ENCODE results near the gene ZNF219.

Gene ZNF219

DNA sequence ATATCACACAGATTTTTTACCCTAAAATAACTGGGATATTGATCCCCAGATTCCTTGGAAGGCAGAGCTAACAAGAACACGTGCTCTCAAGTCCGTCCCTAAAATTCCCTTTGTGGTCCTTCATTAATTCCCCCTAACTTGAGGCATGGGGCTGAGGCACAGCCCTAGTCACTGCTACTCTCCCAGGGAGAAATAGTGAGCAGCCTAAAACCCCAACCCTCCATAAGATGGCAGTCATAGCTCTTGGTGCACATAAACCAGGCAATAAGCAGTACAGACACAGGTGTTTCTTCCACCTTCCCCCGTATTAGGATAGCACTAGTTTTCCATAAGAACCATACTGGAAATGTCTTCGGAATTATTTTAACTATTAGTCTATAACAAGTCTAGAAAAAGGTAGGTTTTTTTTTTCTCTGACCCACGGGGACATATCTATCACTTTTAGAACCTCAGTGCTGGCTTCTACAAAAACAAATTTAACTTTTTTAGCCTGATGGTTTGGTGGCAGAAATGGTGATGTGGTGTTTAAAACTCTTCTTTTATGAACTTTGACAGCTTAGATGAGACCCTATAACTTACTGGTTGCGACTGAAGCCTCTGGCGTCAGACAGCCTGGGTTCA lies 31.5 kb downstream of the ZNF219 start:
- no peak for DNase-seq

DNA sequence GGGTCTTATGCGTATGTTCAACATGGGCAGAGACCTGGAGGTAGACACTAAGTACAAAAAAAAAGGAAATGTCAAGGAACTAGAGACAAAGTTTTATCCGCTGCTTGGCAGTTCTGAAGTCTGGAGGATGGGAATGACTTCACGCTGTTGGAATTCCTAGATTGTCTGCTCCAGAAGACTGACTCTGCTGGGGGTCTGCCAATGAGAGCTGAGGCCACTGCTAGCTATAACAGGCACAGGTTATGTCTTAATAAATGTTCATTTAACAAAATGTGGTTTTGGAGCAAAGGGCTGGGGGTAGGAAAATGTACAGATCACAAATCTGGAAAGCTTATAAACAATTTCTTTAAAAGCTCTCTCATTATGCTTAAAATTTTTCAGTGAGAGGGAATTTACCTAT lies 35.0 kb downstream of the ZNF219 start:
- no peak for DNase-seq

DNA sequence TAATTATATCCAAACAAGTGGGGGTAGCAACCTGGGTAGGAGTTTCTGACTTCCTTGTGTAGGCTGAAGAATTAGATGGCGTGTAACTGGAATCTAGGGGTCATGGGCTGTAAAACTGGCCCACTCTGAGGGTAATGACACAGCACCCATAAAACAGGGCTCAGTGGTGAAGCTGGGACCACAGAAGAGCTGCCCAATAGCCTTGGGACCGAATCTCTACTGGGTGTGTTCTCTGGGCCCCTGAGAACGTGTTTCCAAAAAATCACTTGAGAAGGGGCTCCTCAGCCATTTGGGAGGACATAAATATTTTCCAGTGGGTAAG lies 37.1 kb downstream of the ZNF219 start:
- DNase-seq: no peak

DNA sequence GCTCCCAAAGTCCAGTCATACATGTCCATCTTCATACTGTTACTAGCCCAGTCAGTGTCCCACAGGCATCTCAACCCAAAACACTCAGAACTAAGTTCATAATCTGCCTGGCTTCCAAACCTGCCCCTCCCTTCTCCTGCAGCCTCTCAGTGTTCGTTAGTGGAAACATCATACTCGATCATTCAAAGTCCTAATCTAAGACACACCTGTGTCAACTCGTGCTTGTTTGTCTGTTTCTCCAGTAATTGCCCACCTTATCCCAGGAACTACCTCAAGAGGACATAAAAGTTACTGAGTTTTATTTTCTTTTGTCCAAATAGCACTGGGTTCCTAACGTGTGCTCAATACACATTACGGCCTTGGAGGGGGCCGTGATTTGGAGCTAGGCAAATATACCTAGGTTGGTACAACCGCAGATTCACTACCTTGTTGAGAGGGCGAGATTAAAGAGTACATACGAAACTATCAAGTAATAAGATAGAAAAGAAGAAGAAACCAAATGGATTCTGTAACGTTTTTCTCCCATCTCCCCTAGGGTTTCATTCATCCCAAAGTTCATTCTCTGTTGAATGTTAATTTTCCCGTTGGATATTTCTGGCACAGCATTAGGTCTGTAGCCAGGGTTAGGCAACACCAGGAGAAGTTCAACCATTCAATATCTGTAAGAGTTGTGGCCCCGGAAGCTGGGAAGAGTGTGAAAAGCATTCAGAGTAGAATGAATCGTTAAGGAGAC lies 37.7 kb downstream of the ZNF219 start:
- DNase-seq: no peak

DNA sequence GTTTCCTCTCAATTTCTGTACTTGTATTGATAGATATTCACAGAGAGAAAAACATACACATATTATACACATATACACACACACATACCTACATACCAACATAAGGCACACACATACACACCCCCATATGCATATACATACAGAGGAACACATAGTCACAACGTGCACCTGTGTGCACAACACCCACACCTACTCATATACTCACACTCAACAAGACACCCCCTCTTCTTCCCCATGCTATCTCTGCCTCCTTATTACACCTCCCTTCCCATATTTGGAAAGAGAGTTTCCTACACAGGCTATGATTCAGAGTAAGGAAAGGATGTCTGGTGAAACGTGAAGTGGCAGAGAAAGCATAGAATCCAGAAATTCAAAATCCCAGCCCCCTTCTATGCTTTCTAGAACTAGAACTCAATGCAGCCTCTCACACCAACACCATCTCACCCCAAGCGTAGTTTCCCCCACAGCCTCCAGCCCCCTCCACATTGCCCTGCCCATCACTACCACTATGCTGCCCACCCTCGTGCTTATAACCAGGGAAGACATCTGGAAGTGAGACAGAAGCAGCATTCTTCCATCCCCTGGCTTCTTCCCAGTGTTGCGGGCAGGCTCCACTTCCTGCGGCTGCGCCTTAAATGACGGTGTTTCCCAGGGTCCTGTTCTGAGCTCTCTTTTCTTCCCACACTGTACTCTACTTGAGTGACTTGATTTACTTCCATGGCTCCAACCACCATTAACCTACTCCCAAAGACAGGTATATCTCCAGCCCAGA lies 38.4 kb downstream of the ZNF219 start:
- no peak for DNase-seq

DNA sequence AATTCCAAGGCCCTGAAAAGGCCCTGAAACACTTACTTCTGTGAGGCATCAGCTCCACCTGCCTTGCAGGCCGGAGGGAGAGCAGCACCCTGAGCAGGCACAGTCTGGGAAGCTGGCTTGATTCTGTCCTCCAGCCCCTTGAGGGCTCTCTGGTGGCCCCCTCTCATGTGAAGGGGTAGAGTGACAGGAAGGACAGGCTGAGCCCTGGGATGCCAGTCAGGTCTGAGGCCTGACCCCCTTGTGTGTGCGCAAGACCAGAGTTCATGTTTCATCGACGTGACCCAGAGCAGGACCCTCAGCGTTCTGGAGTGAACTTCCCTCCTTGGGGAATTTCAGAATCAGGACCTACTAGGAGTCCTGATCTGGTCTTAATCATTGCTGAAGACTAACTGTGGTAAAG lies 39.6 kb downstream of the ZNF219 start:
- DNase-seq: no peak

DNA sequence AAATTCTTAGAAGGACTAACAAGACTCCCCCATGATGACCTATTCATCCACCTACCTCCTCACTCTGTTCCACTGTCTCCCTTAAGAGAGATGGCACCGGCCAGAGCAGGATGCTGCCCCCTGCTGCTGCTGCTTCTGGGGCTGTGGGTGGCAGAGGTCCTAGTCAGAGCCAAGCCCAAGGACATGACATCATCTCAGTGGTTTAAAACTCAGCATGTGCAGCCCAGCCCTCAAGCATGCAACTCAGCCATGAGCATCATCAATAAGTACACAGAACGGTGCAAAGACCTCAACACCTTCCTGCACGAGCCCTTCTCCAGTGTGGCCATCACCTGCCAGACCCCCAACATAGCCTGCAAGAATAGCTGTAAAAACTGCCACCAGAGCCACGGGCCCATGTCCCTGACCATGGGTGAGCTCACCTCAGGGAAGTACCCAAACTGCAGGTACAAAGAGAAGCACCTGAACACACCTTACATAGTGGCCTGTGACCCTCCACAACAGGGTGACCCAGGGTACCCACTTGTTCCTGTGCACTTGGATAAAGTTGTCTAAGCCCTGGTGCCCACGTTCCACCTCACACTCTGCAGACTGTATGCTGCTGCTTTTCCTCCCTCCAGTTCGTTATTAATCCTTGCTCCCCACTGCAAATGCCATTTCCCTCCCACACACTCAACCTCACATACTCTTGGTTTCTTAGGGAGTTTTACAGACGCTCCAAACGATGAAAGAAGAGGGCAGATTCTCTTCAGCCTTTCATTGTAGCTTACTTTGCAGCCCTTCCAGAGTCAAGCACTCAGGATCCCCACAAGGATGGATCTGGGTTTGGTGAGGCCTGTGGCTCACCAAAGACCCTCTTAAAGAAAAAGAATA lies 40.4 kb downstream of the ZNF219 start, which contains the start of gene RNASE8:
TSS of gene RNASE8 (plus strand) at position 20 of the 873 bp plus-strand sequence. CDS start at position 91, 71 bp downstream.
- no peak for DNase-seq

DNA sequence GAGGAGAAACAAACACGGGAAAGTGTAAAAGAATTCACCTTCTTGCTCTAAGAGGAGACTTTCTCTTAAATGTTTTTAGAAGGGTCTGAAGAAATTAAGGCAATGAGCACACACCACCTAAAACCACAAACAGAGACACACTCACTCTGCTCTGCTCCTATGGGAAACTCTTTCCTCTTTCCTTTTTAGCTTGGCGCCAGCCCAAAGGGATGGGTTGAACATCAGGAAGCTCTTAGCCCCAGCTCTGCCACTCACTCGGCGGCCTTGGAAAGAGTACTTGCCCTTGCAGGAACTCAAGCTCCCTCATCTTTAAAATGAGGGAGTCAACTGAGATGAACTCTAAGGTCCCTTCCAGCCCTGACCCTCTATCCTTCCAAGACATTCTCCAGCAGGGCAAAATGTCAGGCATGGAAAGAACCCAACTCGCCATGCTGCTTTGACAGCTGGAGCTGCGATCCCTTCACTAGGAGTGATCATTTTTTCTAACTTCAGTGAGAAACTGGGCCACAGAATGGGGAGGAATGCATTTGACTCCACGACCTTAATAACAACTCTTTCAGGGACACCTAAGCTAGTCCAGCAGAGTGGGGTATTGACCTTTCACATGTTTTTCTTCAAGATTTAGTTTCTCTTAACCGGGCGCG lies 41.8 kb downstream of the ZNF219 start:
- DNase-seq: no peak

DNA sequence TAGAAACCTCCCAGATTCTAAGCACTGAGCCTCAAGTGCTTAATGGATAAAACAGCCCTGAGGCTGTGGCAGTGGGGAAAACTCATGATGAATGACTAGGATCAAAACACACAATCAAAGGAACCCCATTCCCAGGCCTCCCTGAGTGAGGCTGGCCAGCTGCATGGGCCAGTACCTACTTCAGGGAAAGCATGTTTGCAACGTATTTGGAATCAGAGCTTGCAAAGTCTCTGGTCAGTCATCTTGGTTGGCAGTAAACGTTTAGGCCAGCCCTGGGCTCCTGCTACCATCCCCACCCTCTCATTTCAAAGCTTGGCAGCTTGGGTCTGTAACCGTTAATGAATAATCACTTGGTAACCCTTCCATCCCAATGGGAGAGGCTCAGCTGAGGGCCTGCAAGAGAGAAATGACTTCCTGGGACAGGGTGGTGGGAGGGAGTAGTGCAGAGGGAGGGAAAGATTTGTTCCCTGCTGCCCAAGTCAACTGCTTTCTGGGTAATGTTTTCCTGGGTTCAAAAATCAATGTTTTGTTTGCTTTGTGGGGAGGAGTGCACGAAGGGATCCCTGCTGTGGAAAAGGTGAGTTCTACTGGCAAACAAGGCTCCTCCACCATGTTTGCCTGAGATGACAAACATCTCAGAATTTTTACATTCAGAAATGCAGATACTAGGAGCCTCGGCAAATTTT lies 42.9 kb downstream of the ZNF219 start:
- no peak for DNase-seq

DNA sequence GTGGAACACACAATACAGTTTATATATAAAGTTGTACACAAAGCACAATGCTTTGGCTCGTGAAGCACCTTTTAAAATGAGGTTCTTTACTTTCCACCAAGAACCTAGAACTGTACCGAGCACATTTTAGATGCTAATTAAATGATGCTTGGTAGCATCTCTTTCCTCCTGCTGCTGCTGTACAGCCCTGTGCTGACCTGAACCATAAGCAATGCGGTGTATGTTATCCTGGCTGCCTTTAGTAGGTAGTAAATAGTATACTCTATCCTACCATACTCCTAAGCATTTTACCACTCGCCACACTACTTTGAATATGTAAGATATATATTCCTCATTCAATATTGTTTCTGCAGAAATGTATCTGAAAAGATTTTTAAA lies 43.7 kb downstream of the ZNF219 start:
- DNase-seq: no peak

DNA sequence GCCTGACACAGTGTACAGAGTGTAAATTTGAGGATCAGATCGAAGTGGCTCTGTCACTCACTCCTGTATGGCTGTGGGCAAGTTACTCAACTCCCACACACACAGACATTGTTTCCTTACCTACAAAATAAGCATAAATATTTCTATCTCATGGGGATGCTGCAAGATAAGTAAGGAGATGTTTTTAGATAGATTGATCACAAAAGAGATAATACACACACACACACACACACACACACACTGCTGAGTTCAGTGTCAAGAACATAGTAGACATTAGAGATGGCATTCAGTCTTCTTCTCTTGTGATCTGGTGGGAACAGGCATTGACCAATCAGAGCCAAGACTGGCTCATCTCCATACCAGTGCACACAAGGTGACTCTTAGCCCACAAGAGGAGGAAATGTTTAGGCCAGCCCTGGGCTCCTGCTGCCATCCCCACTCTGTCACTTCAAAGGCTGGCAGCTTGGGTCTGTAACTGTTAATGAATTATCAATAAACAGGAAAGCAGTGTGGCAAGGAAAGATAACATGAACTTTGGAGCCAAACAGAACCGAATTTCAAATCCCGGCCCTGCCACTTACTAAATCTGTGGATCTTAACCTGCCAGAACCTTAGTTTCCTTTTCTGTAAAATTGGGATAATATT lies 44.2 kb downstream of the ZNF219 start:
- DNase-seq: no peak

DNA sequence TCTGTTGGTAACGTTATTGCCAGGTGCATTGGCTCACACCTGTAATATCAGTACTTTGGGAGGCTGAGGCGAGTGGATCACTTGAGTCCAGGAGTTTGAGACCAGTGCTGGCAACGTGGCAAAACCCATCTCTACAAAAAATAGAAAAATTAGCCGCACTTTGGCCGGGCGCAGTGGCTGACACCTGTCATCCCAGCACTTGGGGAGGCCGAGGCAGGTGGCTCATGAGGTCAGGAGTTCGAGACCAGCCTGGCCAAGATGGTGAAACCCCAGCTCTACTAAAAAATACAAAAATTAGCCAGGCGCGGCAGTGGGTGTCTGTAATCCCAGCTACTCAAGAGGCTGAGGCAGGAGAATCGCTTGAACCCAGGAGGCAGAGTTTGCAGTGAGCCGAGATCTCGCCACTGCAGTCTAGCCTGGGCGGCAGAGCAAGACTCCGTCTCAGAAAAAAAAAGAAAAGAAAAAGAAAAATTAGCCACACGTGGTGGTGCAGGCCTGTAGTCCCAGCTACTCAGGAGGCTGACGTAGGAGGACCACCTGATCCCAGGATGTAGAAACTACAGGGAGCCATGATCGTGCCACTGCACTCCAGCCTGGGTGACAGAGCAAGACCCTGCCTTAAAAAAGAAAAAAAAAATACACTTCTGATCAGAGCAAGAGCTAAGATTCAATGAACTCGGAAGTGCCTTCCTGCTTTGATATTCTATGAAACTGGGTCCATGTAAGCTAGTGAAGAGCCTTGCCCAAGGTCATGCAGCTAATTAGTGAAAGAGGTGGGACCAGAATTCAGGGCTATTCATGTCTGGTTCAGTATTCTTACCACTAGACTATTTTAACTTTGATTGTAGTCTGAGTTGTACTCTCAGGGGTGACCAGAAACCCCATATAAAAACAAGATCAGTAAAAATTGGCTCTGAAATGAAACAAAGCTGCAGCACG lies 45.0 kb downstream of the ZNF219 start:
- DNase-seq: no peak

DNA sequence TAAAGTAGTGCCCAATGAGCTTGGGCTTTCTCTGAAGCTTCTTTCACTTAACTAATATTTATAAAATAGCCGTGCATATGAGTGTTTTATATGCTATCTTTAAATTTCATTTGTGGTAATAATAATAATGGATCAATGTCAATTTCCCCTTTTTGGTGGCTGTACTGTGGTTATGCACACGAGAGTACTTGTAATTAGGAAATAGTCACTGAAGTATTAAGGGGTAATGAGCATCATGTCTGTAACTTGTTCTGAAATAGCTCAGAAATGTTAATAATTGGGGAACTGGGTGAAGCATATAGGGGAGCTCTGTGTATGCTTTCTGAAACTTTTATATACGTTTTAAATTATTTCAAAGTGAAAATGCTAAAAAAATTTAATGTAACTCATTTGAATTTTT lies 47.9 kb downstream of the ZNF219 start:
- DNase-seq: no peak

DNA sequence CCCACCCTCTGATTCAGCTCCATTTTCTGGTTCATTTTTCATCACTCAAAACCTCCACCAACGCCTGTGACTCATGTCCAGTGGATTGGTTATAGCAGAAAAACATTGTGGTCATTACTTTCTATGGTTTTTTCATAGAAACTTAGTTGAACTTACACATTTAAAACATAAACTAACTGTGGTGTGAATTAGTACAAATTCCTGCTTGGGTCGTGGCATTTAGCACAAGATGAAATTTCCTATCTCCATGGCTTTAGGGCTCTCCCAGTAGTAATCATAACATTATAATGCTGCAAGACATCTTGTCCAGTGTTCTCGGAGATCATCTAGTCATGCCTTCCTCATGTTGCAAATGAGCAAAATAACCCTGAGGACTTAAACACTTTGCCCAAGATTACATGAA lies 49.2 kb downstream of the ZNF219 start:
- DNase-seq: no peak

DNA sequence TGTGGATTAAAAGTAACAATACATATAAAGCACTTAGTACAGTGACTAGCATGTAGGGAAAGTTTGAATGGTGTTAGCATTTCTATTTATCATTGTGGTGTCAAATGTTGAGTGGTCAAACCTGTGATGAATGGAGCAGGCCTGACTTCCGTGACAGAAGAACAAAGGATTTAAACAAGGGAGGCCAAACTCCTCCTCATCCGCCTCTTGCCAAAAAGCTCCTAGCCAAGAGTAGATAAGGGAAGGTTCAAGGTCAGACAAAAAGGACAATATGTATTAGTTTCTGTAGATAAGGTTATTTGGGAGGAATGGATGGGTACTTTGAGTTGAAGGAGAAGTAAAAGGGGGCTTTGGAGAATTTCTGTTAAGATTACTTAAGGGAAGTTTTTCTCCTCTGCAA lies 49.8 kb downstream of the ZNF219 start:
- DNase-seq: no peak

DNA sequence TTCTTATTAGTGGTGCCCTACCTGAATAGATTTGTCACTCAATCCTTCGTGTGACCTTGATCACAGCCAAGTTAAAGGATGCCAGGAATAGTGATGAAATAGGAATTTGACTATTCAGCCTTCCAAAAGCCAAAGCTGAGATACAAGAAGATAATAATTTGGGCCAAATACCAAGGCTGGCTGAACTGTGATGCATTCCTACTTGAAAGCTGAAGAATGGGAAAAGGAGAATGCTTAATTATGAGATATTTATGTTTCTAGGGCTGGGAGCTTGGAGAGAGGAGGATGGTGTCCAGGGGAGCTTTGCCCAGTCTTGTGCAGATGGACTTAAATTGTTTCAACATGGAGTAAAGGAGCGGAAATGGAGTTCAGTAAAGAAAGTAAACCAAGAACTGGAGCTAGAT lies 51.1 kb downstream of the ZNF219 start:
- no peak for DNase-seq

DNA sequence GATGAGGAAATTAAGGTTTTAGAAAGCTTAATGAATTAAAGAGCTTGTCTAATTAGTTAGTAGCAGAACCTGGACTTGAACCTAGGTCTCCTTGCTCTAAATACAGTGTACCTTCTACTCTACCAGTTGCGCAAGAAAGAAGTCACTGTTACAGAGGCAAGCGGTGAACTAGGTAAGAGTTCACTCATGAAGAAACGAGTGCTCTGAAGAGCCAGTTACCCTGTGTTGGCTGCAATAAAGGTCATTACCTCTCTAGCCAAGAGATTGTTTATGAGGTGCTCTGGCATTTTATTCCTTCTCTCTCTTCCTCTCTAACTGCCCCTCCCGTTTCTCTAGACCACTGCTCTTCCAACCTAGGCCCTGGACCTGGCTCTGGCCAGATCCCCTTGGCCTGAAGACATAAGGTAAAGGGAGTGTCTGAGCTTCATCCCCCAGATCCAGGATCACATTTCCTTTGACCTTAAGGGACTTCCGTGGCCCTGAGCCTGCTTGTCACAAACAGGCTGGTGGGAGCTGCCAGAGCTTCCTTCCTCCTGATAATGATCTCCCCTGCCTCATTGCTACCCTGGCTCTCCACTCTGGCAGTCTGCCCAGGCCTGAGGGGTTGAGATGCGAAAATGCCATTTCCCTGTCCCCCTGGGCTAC lies 54.4 kb downstream of the ZNF219 start:
- no peak for DNase-seq

DNA sequence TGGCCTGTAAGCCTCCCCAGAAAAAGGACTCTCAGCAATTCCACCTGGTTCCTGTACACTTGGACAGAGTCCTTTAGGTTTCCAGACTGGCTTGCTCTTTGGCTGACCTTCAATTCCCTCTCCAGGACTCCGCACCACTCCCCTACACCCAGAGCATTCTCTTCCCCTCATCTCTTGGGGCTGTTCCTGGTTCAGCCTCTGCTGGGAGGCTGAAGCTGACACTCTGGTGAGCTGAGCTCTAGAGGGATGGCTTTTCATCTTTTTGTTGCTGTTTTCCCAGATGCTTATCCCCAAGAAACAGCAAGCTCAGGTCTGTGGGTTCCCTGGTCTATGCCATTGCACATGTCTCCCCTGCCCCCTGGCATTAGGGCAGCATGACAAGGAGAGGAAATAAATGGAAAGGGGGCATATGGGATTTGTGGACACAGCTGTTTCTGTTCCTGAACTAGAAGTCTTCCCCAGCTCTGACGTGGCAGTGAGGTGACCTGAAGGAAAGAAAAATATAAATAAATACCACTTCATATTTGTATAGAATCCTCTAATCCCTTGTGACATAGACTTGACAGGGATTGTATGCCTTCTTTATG lies 55.0 kb downstream of the ZNF219 start:
- DNase-seq: no peak

DNA sequence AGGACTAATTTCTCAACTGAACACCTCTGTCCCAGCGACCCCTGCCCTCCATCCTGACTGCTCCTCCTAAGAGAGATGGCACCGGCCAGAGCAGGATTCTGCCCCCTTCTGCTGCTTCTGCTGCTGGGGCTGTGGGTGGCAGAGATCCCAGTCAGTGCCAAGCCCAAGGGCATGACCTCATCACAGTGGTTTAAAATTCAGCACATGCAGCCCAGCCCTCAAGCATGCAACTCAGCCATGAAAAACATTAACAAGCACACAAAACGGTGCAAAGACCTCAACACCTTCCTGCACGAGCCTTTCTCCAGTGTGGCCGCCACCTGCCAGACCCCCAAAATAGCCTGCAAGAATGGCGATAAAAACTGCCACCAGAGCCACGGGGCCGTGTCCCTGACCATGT lies 55.5 kb downstream of the ZNF219 start:
- no peak for DNase-seq

All from activated CD4-positive, alpha-beta T cell treated with anti-CD3 and anti-CD28 coated beads, Interleukin-2, amount 50 U/mL, for 1 hour (primary cell).